Peyer's patch (tissue), 4 donors: ENCODE data around the gene FKBP2.

Experiments
- POLR2A ChIP-seq, 2 donors: fragments of 450-650 bp; IDR thresholded peaks; one replicate each; pipeline ENCODE4 v1.5.1; 2017; ENCODE audit warnings: antibody characterized with exemption in 2 of 2, mild to moderate bottlenecking in 2 of 2, moderate library complexity in 2 of 2
- TF ChIP-seq, protein P1 (sequence below), 6 experiments: fragments of 450-650 bp in 4 of 6; fragments of 200-600 bp in 2 of 6; sonication (generic) in 1 of 6; IDR thresholded peaks; one replicate each; pipeline ENCODE4 v1.5.1; 2017 to 2019; ENCODE audit warnings: antibody characterized with exemption in 6 of 6, mild to moderate bottlenecking in 3 of 6, moderate library complexity in 1 of 6

- TF ChIP-seq, protein P1, sequence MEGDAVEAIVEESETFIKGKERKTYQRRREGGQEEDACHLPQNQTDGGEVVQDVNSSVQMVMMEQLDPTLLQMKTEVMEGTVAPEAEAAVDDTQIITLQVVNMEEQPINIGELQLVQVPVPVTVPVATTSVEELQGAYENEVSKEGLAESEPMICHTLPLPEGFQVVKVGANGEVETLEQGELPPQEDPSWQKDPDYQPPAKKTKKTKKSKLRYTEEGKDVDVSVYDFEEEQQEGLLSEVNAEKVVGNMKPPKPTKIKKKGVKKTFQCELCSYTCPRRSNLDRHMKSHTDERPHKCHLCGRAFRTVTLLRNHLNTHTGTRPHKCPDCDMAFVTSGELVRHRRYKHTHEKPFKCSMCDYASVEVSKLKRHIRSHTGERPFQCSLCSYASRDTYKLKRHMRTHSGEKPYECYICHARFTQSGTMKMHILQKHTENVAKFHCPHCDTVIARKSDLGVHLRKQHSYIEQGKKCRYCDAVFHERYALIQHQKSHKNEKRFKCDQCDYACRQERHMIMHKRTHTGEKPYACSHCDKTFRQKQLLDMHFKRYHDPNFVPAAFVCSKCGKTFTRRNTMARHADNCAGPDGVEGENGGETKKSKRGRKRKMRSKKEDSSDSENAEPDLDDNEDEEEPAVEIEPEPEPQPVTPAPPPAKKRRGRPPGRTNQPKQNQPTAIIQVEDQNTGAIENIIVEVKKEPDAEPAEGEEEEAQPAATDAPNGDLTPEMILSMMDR (IDR thresholded peaks at IDR 0.05), result no peak
- TF ChIP-seq POLR2A (IDR thresholded peaks at IDR 0.05), result no peak
These were observed 36.8 kb upstream of the FKBP2 start for GRCh38 chr11:64204080-64204440.
